Naive thymus-derived CD8-positive, alpha-beta T cell (primary cell): ENCODE measurements around the gene APOBEC4. TPM values are rescaled to one million over a fixed set of nuclear protein-coding genes. Genes with fewer than 3 reads are reported as not detected.
A peak's percentile ranks its signal among the peaks of the same experiment; 100 is the strongest.
"Not testable (repeated sequence)": the region's sequence is repeated elsewhere in the genome, so short reads cannot be mapped to it uniquely, and the experiment has no call there.

ENCODE experiments used
- ATAC-seq, 2 donors: fragments of 150-1000 bp; cut with Tn5 transposase in 1 of 2; sonication (Bioruptor Pico), chemical (Tn5 transposase) in 1 of 2; 1 replicate in 1 of 2; 2 replicates in 1 of 2; pipeline ENCODE4 v1.10.0; 2021; ENCODE audit warnings: mild to moderate bottlenecking in 2 of 2, moderate library complexity in 2 of 2
- POLR2A ChIA-PET: fragments of 350-600 bp; sonication (Branson Sonifier 250); formaldehyde crosslinking; loops from one replicate; lab custom pipeline; 2021; ENCODE audit warnings: antibody characterized with exemption; lab: Charles Lee
- DNase-seq, 10 donors: peaks; one replicate each; pipeline versions ENCODE4 v3.0.0 to v3.0.0-alpha.2; 2020 to 2022
- H3K27ac Mint-ChIP-seq, 10 donors: one replicate each; pipeline ENCODE4 v1.8.0; 2020 to 2022; ENCODE audit warnings: mild to moderate bottlenecking in 10 of 10, mixed read lengths in 10 of 10, moderate library complexity in 4 of 10, inconsistent platforms in 1 of 10
- H3K27me3 Mint-ChIP-seq, 5 donors: one replicate each; pipeline ENCODE4 v1.8.0; 2021 to 2022; ENCODE audit warnings: mixed read lengths in 5 of 5
- H3K36me3 Mint-ChIP-seq, 3 donors: one replicate each; pipeline ENCODE4 v1.8.0; 2020 to 2022; ENCODE audit warnings: mixed read lengths in 3 of 3, mild to moderate bottlenecking in 2 of 3, inconsistent platforms in 1 of 3
- H3K4me1 Mint-ChIP-seq, 4 donors: one replicate each; pipeline ENCODE4 v1.8.0; 2021 to 2022; ENCODE audit warnings: mixed read lengths in 4 of 4
- H3K4me3 Mint-ChIP-seq, 10 donors: one replicate each; pipeline ENCODE4 v1.8.0; 2020 to 2022; ENCODE audit warnings: mild to moderate bottlenecking in 10 of 10, mixed read lengths in 10 of 10, moderate library complexity in 6 of 10, inconsistent platforms in 1 of 10
- H3K9me3 Mint-ChIP-seq, 9 donors: one replicate each; pipeline ENCODE4 v1.8.0; 2020 to 2022; ENCODE audit warnings: mixed read lengths in 9 of 9, mild to moderate bottlenecking in 3 of 9, inconsistent platforms in 1 of 9, moderate library complexity in 1 of 9
- polyA plus RNA-seq, 3 donors: library from polyadenylated mRNA; unstranded; fragments of 300-500 nt; fragmentation: Illumina TruSeq; gene quantifications; one replicate each; pipeline ENCODE4 v1.2.3, GENCODE V29; 2021
- total RNA-seq, 8 experiments: library from RNA in 2 of 8; stranded (reverse) in 2 of 8; gene quantifications; one replicate each; pipeline ENCODE4 v1.2.3 and lab custom pipeline; 2021 to 2026

Gene APOBEC4
- total and polyA plus RNA-seq, 5 experiments from 2014 or later: not detected

- POLR2A ChIA-PET: no interaction called here
- Mint-ChIP-seq H3K36me3 (peaks cover 11 to 76% (median 16%) of the 10 kb centered on the region in 3 donors), H3K9me3 (no peaks in the 10 kb centered on the region), H3K27me3 (no peaks in the 10 kb centered on the region), H3K4me1 (peaks cover 19 to 60% (median 53%) of the 10 kb centered on the region in 4 donors), H3K4me3 (peak overlapping the region in 5 of 10 donors; percentile 8 to 43 (median 34)), H3K27ac (peak overlapping the region; percentile 11 to 85 (median 61))
- no peak for DNase-seq
- ATAC-seq: no peak
Measured at GRCh38 chr1:183628537-183628936, 24.6 kb downstream of the APOBEC4 start.

- H3K27me3 Mint-ChIP-seq, ATAC-seq, POLR2A ChIA-PET, H3K9me3 Mint-ChIP-seq, DNase-seq, H3K4me3 Mint-ChIP-seq: not testable (repeated sequence)
- Mint-ChIP-seq H3K4me1 (peaks cover 15 to 49% (median 43%) of the 10 kb centered on the region in 4 donors), H3K27ac (peak overlapping the region in 8 of 10 donors; percentile 29 to 84 (median 72)), H3K36me3 (peaks cover 11 to 72% (median 16%) of the 10 kb centered on the region in 3 donors)
Measured at GRCh38 chr1:183626236-183626635, 26.9 kb downstream of the APOBEC4 start.

- no peaks in the 10 kb centered on the region for H3K27me3 Mint-ChIP-seq
- POLR2A ChIA-PET: interaction anchor here (0.8 kb wide), 1 partner anchor 10 kb away, joined by 3 read pairs; no protein-coding TSS in a partner anchor
- H3K27ac Mint-ChIP-seq: peak overlapping the region; percentile 20 to 91 (median 74)
- DNase-seq (peak in 8 of 10 donors; percentile 17 to 71 (median 44)), ATAC-seq (peak; percentile 95 to 98)
- peaks cover 10 to 30% (median 20%) of the 10 kb centered on the region in 4 donors for H3K4me1 Mint-ChIP-seq
- no peaks in the 10 kb centered on the region for H3K9me3 Mint-ChIP-seq
- peaks cover 0 to 43% (median 8%) of the 10 kb centered on the region in 3 donors for H3K36me3 Mint-ChIP-seq
- no peak overlapping the region for H3K4me3 Mint-ChIP-seq
Measured at GRCh38 chr1:183622884-183623785, 30.0 kb downstream of the APOBEC4 start.

DNA sequence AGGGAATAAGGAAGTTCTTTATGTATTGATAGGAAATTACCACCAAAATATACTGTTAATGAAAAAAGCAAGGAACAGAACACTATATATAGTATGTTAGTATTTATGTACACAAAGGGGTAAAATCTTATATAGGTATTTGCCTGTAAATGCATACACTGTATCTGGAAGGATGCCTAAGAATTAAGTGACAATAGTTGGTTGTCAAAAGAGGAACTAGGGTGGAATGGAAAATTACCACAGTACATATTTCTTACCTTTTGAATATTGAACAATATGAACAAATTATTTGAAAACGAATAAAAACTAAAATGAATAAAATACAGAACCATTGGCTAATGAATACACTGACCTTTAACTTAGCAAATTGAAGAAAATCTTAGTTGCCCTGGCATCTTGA, 31.1 kb downstream of the APOBEC4 start:
- H3K9me3 Mint-ChIP-seq: no peaks in the 10 kb centered on the region
- H3K4me1 Mint-ChIP-seq: peaks cover 9 to 26% (median 18%) of the 10 kb centered on the region in 4 donors
- POLR2A ChIA-PET: no interaction called here
- H3K27ac Mint-ChIP-seq: peak overlapping the region in 7 of 10 donors; percentile 20 to 80 (median 67)
- H3K36me3 Mint-ChIP-seq: peaks cover 0 to 37% (median 4%) of the 10 kb centered on the region in 3 donors
- no peak overlapping the region for H3K4me3 Mint-ChIP-seq
- ATAC-seq (no peak), DNase-seq (no peak)
- no peaks in the 10 kb centered on the region for H3K27me3 Mint-ChIP-seq

GRCh38 chr1:183620311-183620710, 32.8 kb downstream of the APOBEC4 start:
- no peaks in the 10 kb centered on the region for H3K9me3 Mint-ChIP-seq
- H3K4me1 Mint-ChIP-seq: peaks cover 2 to 17% (median 14%) of the 10 kb centered on the region in 4 donors
- peaks cover 0 to 22% (median 3%) of the 10 kb centered on the region in 3 donors for H3K36me3 Mint-ChIP-seq
- H3K4me3 Mint-ChIP-seq: no peak overlapping the region
- DNase-seq (no peak), ATAC-seq (no peak)
- H3K27ac Mint-ChIP-seq: peak overlapping the region in 8 of 10 donors; percentile 22 to 87 (median 49)
- POLR2A ChIA-PET: no interaction called here
- no peaks in the 10 kb centered on the region for H3K27me3 Mint-ChIP-seq

DNA sequence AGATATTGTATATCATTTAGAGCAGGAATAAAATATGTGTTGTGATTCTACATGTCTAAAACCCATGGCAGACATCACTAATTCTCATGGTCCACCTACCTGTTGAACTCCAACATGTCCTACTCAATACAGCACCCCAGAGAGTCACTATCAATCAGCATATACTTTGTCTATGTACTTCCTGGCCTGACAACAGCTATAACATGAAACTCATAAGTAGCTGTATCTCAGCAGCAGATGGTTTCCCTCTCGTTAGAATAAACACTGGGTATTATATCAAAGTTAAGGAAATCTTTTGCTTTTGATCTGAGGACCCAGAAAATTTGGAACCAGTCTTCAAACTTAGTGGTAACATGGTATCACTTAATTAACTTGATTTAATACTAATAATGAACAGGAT, 33.3 kb downstream of the APOBEC4 start:
- Mint-ChIP-seq H3K9me3 (no peaks in the 10 kb centered on the region), H3K4me3 (peak overlapping the region in 1 of 10 donors; percentile 16), H3K36me3 (peaks cover 0 to 17% (median 3%) of the 10 kb centered on the region in 3 donors), H3K27me3 (no peaks in the 10 kb centered on the region), H3K4me1 (peaks cover 2 to 15% (median 13%) of the 10 kb centered on the region in 4 donors), H3K27ac (peak overlapping the region in 9 of 10 donors; percentile 22 to 87 (median 53))
- peak in 1 of 2 donors; percentile 56 for ATAC-seq
- DNase-seq: no peak
- POLR2A ChIA-PET: no interaction called here

GRCh38 chr1:183618202-183618601, 34.9 kb downstream of the APOBEC4 start:
- H3K27me3 Mint-ChIP-seq, DNase-seq, H3K9me3 Mint-ChIP-seq, ATAC-seq, POLR2A ChIA-PET, H3K36me3 Mint-ChIP-seq, H3K4me3 Mint-ChIP-seq: not testable (repeated sequence)
- peaks cover 2 to 14% (median 7%) of the 10 kb centered on the region in 4 donors for H3K4me1 Mint-ChIP-seq
- peak overlapping the region in 3 of 10 donors; percentile 43 to 75 (median 58) for H3K27ac Mint-ChIP-seq

DNA sequence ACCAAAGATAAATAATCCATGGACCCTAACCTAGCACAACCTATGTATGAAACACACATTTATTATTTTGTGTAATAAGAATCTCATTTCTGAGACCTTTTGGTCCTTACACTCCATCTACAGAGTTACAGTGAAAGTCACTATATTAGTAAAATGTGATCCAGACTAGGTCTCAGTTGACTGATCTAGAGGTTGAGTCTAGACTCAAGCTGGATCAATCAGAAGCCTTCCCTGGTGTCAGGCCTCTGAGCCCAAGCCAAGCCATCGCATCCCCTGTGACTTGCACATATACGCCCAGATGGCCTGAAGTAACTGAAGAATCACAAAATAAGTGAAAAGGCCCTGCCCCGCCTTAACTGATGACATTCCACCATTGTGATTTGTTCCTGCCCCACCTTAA, 40.1 kb downstream of the APOBEC4 start:
- POLR2A ChIA-PET, H3K9me3 Mint-ChIP-seq, ATAC-seq: not testable (repeated sequence)

DNA sequence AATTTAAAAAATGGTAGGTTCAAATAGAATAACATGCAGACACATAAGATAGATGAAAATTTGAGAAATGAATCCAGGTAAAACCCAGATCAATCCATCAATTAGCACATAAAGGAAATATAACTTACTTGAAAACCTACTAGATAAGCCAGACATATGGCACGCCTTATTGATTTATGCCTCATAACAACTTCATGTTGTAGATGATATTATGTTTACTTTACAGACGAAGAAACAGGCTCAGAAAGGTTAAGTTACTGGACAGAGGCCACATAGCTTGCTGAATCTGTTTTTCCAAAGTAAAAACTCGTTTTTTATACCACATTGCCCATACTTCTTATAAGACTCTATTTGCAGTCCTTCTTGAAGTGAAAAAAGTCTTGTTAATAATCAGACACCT, 40.7 kb downstream of the APOBEC4 start:
- H3K27me3 Mint-ChIP-seq: peaks cover 0 to 9% (median 0%) of the 10 kb centered on the region in 5 donors
- POLR2A ChIA-PET: no interaction called here
- peaks cover 0 to 11% (median 5%) of the 10 kb centered on the region in 4 donors for H3K4me1 Mint-ChIP-seq
- no peak for DNase-seq
- peak overlapping the region in 1 of 10 donors; percentile 90 for H3K27ac Mint-ChIP-seq
- H3K4me3 Mint-ChIP-seq: no peak overlapping the region
- H3K36me3 Mint-ChIP-seq: peaks cover 0 to 2% (median 0%) of the 10 kb centered on the region in 3 donors
- no peak for ATAC-seq
- H3K9me3 Mint-ChIP-seq: no peaks in the 10 kb centered on the region

More for the DNA sequence above, 40.1 kb downstream of the APOBEC4 start:
- not testable (repeated sequence) for H3K36me3 Mint-ChIP-seq, DNase-seq, H3K4me3 Mint-ChIP-seq, H3K27me3 Mint-ChIP-seq
- H3K4me1 Mint-ChIP-seq: peaks cover 0 to 11% (median 4%) of the 10 kb centered on the region in 4 donors
- H3K27ac Mint-ChIP-seq: peak overlapping the region in 1 of 10 donors; percentile 63

DNA sequence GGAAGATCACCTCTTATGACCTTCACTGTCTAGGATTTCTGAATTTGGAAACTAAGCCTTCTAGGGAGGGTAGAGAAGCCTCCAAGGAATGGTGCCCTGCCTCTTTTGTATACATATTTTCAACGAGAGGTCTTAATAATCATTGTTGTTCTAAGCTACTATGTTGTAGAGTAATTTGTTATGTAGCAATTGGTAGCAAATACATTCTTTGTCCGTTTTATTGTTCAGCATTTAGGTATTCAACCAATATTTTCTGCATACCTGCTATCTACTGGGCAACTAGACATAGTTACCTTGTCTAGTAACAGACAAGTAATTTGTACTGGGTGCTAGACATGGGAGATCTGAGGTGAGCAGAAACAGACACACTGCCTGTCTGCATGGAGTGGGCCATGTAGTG, 42.1 kb downstream of the APOBEC4 start:
- H3K27me3 Mint-ChIP-seq: peaks cover 0 to 9% (median 0%) of the 10 kb centered on the region in 5 donors
- no peak overlapping the region for H3K4me3 Mint-ChIP-seq
- peaks cover 0 to 14% (median 6%) of the 10 kb centered on the region in 4 donors for H3K4me1 Mint-ChIP-seq
- no peak for ATAC-seq
- no peak overlapping the region for H3K27ac Mint-ChIP-seq
- DNase-seq: no peak
- POLR2A ChIA-PET: no interaction called here
- peaks cover 0 to 4% (median 0%) of the 10 kb centered on the region in 3 donors for H3K36me3 Mint-ChIP-seq
- no peaks in the 10 kb centered on the region for H3K9me3 Mint-ChIP-seq

DNA sequence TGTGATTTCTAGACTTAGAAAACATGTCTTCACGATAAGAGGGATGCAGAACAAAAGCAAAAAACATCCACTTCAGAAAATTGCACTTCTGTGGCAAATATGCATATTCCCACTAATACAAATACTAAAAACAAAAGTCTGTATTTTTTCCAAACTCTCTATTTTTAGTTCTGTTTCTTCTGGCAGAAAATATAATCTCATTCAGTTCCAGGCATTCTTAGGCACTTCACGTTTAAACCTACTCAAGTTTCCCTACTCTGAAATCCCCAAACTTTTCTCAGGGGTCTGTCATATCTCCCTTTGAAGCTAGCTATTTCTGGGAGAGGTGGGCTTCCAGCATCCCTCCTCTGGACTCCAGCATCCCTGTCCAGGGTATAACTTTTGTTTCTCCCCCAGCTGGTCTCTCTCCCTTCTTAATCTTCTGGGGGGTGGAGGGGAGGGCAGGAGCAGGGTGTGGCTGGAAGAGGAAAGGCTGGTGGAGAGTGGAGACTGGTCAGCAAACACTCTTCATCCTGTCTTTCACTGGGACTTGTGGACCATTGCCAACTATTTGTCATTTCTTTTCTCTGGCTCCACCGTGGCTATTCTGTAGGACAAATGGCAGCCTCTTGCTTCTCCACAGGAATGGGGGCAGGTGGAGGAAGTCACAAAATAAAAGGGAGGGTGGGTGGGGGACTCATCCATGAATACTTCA, 43.2 kb downstream of the APOBEC4 start:
- H3K4me1 Mint-ChIP-seq: peaks cover 0 to 14% (median 6%) of the 10 kb centered on the region in 4 donors
- peaks cover 0 to 12% (median 0%) of the 10 kb centered on the region in 5 donors for H3K27me3 Mint-ChIP-seq
- POLR2A ChIA-PET: no interaction called here
- DNase-seq (no peak), ATAC-seq (no peak)
- H3K27ac Mint-ChIP-seq: no peak overlapping the region
- H3K4me3 Mint-ChIP-seq: no peak overlapping the region
- no peaks in the 10 kb centered on the region for H3K9me3 Mint-ChIP-seq
- H3K36me3 Mint-ChIP-seq: peaks cover 0 to 4% (median 0%) of the 10 kb centered on the region in 3 donors

- H3K27ac Mint-ChIP-seq: no peak overlapping the region
- peaks cover 0 to 19% (median 4%) of the 10 kb centered on the region in 4 donors for H3K4me1 Mint-ChIP-seq
- no peaks in the 10 kb centered on the region for H3K9me3 Mint-ChIP-seq
Measured at GRCh38 chr1:183609313-183609712, 43.8 kb downstream of the APOBEC4 start.

More at GRCh38 chr1:183609313-183609712, 43.8 kb downstream of the APOBEC4 start:
- DNase-seq (no peak), ATAC-seq (no peak)
- Mint-ChIP-seq H3K36me3 (peaks cover 0 to 4% (median 0%) of the 10 kb centered on the region in 3 donors), H3K4me3 (peak overlapping the region in 1 of 10 donors; percentile 36), H3K27me3 (peaks cover 0 to 15% (median under 1%) of the 10 kb centered on the region in 5 donors)
- POLR2A ChIA-PET: no interaction called here
